ENCODE measurements around the gene GALNT15. TPM values are rescaled to one million over a fixed set of nuclear protein-coding genes. Genes with fewer than 3 reads are reported as not detected.

Gene GALNT15
- total RNA-seq, 2 experiments from 2014 or later: not detected

DNA sequence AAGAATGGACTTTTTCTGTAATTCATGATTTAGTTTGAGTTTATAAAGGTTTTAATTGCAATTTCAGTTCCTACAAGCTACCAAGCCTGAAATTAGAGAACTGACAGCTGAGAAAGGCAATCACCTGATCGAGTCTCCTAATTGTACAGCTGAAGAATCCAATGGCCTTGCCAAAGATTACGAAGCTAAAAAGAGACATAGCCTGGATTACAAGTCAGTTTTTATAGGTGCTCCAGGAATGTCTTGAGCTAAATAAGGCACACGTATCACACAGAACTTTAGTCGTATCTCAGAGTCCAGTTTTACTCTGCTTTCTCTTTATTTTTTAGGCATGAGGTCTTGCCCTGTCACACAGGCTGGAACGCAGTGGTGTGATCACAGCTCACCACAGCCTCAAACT lies 83.7 kb downstream of the GALNT15 start:
- ATAC-seq (no peak), DNase-seq (no peak)
- Mint-ChIP-seq H3K27ac (no peak overlapping the region), H3K9me3 (ENCODE audit: low read depth) (no peaks in the 10 kb centered on the region), H3K36me3 (peaks cover 17% of the 10 kb centered on the region), H3K4me1 (peaks cover 30% of the 10 kb centered on the region), H3K27me3 (no peaks in the 10 kb centered on the region), H3K4me3 (no peak overlapping the region)
- CTCF ChIA-PET: interaction anchor here (1.2 to 1.3 kb wide), 2 partner anchors 10 kb away, joined by 3 to 4 read pairs; no protein-coding TSS in a partner anchor

DNA sequence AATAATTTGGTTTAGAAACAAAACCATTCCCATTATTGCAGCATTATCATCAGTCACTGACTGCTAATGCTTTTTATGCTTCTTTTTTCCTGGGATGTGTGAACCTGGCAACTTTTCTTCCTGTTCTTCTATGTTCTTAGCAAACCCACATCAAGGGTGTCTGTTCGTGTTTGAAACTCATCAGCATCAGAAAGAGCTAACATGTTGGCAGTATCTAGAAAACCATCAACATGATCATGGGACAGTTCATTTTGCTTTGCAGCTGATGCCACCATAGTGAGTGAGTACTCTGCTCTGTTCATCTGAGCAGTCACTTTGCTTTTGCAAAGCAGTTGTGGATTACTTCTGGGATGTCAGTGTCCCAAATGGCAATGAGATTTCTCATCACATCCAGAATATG lies 84.4 kb downstream of the GALNT15 start:
- no peak overlapping the region for H3K4me3 Mint-ChIP-seq
- H3K9me3 Mint-ChIP-seq (ENCODE audit: low read depth): no peaks in the 10 kb centered on the region
- no peak overlapping the region for H3K27ac Mint-ChIP-seq
- ATAC-seq: no peak
- DNase-seq: no peak
- H3K27me3 Mint-ChIP-seq: no peaks in the 10 kb centered on the region
- H3K4me1 Mint-ChIP-seq: peaks cover 27% of the 10 kb centered on the region
- CTCF ChIA-PET: interaction anchor here (0.9 to 1.2 kb wide), 2 partner anchors 9 to 32 kb away, joined by 3 read pairs; no protein-coding TSS in a partner anchor
- peaks cover 16% of the 10 kb centered on the region for H3K36me3 Mint-ChIP-seq

DNA sequence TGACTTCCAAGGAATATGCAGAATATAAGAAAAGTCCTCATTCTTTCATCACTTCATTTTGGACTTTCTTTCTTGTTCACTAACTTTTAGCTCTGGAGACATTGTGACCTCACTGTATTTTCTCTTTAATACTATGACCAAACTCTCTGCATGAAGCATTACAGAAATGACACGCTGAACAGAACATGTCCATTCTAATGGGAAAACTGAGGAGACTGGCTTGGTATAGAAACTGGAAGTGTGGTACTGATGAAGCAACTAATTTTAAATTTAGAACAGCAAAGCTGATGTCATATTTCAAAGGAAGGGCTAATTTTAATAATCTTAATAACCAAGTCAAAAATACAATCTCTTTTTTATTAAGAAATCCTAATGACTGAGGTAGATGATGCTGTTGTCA lies 85.6 kb downstream of the GALNT15 start:
- Mint-ChIP-seq H3K36me3 (peaks cover 14% of the 10 kb centered on the region), H3K4me1 (peaks cover 19% of the 10 kb centered on the region), H3K27me3 (no peaks in the 10 kb centered on the region), H3K9me3 (ENCODE audit: low read depth) (no peaks in the 10 kb centered on the region), H3K4me3 (no peak overlapping the region), H3K27ac (no peak overlapping the region)
- CTCF ChIA-PET: no interaction called here
- DNase-seq: no peak
- ATAC-seq: no peak

DNA sequence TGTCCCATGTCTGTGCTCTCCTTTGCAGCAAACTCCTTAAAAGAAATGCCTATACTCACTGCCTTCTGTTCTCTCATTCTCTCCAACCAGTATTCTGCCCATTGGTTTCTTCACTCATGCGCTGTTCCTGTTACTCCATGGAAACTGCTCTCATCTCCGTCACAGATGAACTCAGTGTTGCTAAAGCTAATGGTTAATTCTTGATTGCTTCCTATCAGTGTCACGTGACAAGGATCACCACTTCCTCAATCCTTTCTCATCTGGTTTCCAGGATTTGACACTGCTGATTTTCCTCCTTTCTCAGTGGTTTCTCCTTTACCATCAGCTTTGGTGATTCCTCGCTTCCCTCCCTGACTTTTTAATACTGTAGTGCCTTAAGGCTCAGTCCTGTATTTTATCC lies 87.7 kb downstream of the GALNT15 start:
- Mint-ChIP-seq H3K27me3 (no peaks in the 10 kb centered on the region), H3K4me3 (no peak overlapping the region), H3K27ac (no peak overlapping the region), H3K36me3 (peaks cover 10% of the 10 kb centered on the region), H3K9me3 (ENCODE audit: low read depth) (no peaks in the 10 kb centered on the region), H3K4me1 (peaks cover 27% of the 10 kb centered on the region)
- DNase-seq (no peak), ATAC-seq (no peak)
- CTCF ChIA-PET: no interaction called here

DNA sequence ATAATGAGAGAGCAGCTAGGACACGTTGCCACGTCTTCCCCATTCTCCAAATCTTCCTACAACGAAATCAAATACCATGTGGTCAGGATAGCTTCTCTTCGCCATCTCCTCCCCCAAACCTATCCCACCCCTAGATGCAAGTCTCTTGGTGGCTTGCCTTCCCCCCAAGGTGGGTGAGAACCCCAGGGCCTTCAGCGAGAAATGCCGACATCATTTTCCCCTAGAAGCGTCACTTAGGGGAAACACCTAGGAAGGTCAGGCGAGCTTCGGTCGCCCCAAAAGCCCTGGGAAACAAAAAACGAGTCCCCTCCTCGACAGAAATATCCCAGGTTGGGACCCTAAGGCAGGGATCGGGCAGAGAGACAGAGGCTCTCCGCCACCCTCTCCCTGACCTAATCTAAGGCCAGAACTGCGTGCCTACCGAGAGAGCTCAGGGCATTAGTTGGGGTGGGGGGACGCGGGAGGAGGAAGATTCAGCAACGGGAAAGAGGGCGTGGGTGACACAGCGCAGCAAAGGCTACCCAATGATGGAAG lies 89.8 kb downstream of the GALNT15 start:
- Mint-ChIP-seq H3K27me3 (no peaks in the 10 kb centered on the region), H3K4me3 (peak overlapping the region; percentile 84), H3K9me3 (ENCODE audit: low read depth) (no peaks in the 10 kb centered on the region), H3K4me1 (peaks cover 37% of the 10 kb centered on the region), H3K36me3 (peaks cover 9% of the 10 kb centered on the region), H3K27ac (peak overlapping the region; percentile 97)
- DNase-seq: no peak
- CTCF ChIA-PET: interaction anchor here (0.7 to 7.7 kb wide), 21 partner anchors 9 to 1058 kb away, joined by 3 to 58 read pairs (median 4); partner anchors contain the start of gene CAPN7
- no peak for ATAC-seq

DNA sequence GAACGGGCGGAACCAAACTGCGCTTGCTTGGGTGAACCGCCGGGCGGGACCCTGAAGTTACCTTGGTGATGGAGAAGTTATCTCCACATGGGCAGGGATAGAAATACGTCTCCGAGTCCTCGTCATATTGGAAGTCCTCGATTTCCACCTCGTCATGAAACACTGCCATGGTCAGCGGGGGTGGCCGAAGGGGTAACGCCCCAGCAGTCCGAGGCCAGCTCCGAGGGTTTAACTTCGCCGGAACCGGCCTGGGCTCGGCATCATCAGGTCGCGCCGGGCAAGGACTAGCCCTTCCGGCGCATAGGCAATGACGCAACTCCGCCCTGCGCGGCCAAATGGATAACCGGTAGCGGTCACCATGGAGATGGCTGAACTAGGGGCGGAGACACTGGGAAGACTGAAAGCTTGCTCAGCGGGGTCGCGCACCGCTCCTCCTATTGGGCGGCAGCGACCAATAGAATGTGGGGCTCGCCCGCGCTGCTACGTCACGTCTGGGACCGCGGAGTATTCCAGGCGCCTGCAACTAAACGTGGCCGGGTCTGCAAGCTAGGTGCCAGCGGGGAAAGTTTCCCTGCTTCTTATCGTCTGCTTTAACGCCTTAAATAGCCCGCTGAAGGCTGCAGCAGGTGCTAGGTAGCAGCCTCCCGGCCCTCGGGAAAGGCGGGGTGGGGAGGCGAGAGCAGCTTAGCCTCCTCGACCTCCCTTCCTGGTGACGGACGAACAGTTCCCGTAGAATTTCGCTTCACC lies 90.4 kb downstream of the GALNT15 start, which contains the start of the genes DPH3 and OXNAD1:
DPH3 (minus strand) TSS at position 236 of the 747 bp plus-strand sequence; CDS start at position 169, 67 bp downstream.
OXNAD1 (plus strand) TSS at position 505 of the 747 bp plus-strand sequence. CDS start 5,741 bp downstream, outside the sequence.
- H3K27ac Mint-ChIP-seq: peak within 1 kb of the TSS; percentile 97
- H3K27me3 Mint-ChIP-seq: no peaks in the 10 kb centered on the region
- peaks cover 37% of the 10 kb centered on the region for H3K4me1 Mint-ChIP-seq
- peak within 1 kb of the TSS; percentile 84 for H3K4me3 Mint-ChIP-seq
- no peaks in the 10 kb centered on the region for H3K9me3 Mint-ChIP-seq (ENCODE audit: low read depth)
- peaks cover 10% of the 10 kb centered on the region for H3K36me3 Mint-ChIP-seq
- DNase-seq: peak; percentile 100
- ATAC-seq: peak; percentile 96
- CTCF ChIA-PET: interaction anchor here (0.7 to 7.7 kb wide), 26 partner anchors 10 to 1059 kb away, joined by 3 to 58 read pairs (median 4); partner anchors contain the start of gene CAPN7

DNA sequence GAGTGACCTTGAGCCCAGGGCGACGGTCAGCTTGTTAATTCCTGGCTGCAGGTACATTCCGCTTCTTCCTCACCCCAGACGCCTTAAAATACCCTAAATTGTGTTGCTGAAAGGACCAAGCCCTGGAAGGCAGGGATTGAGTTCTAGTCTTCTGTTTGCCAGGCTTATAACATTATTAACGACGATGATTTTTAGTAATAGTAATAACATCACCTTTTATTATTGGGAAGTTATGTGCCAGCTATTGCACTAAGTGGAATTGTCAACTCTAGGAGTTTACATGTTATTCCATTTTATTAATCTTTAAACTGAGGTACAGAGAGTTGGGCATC lies 90.9 kb downstream of the GALNT15 start:
- H3K4me3 Mint-ChIP-seq: peak overlapping the region; percentile 84
- peak overlapping the region; percentile 97 for H3K27ac Mint-ChIP-seq
- H3K27me3 Mint-ChIP-seq: no peaks in the 10 kb centered on the region
- CTCF ChIA-PET: interaction anchor here (0.6 to 7.7 kb wide), 23 partner anchors 10 to 997 kb away, joined by 3 to 58 read pairs (median 4); no protein-coding TSS in a partner anchor
- no peak for DNase-seq
- no peaks in the 10 kb centered on the region for H3K9me3 Mint-ChIP-seq (ENCODE audit: low read depth)
- ATAC-seq: no peak
- H3K4me1 Mint-ChIP-seq: peaks cover 41% of the 10 kb centered on the region
- H3K36me3 Mint-ChIP-seq: peaks cover 9% of the 10 kb centered on the region

DNA sequence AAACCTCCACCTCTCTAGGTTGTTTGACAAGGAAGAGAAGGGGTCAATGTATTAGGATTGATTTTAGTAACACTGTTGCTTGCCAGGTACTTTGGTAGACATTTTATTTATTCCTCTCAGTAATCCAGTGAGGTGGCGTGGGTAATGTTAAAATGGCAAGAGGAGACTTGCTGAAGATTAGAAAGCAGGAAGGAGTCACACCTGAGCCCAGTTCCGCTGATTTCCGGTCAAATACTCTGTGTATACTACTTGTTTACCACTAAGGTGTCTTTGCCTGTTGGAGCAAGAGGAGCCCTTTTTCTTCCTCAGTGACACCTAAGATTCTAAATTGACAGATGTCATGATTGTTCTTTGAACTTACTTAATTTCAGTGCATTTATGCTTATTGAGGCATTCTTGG lies 92.2 kb downstream of the GALNT15 start:
- CTCF ChIA-PET: interaction anchor here (1.5 to 7.7 kb wide), 8 partner anchors 14 to 284 kb away, joined by 4 to 58 read pairs (median 18); no protein-coding TSS in a partner anchor
- peak overlapping the region; percentile 18 for H3K27ac Mint-ChIP-seq
- H3K9me3 Mint-ChIP-seq (ENCODE audit: low read depth): no peaks in the 10 kb centered on the region
- H3K36me3 Mint-ChIP-seq: peaks cover 14% of the 10 kb centered on the region
- DNase-seq (no peak), ATAC-seq (no peak)
- H3K4me1 Mint-ChIP-seq: peaks cover 38% of the 10 kb centered on the region
- no peaks in the 10 kb centered on the region for H3K27me3 Mint-ChIP-seq
- H3K4me3 Mint-ChIP-seq: peak overlapping the region; percentile 21

DNA sequence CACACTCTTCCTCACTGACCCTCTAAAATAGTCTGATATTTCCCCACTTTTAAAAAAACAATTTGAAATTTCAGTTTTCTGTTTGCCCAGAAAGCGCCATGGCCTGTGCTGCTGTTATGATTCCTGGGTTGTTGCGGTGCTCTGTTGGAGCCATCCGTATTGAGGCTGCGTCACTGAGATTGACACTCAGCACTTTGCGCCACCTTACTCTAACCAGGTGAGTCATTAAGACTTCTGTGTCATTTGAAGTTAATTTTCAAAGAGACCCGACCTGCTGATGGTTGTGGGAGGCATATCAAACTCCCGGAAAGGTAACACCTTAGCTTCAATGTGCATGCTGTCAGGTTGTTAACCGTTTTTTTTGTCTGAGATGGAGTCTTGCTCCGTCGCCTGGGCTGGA lies 96.4 kb downstream of the GALNT15 start:
- Mint-ChIP-seq H3K4me3 (no peak overlapping the region), H3K27me3 (no peaks in the 10 kb centered on the region), H3K27ac (no peak overlapping the region), H3K4me1 (peaks cover 30% of the 10 kb centered on the region), H3K36me3 (peaks cover 20% of the 10 kb centered on the region), H3K9me3 (ENCODE audit: low read depth) (no peaks in the 10 kb centered on the region)
- CTCF ChIA-PET: interaction anchor here (1.8 to 7.7 kb wide), 2 partner anchors 48 to 276 kb away, joined by 5 to 58 read pairs; no protein-coding TSS in a partner anchor
- ATAC-seq (no peak), DNase-seq (no peak)

DNA sequence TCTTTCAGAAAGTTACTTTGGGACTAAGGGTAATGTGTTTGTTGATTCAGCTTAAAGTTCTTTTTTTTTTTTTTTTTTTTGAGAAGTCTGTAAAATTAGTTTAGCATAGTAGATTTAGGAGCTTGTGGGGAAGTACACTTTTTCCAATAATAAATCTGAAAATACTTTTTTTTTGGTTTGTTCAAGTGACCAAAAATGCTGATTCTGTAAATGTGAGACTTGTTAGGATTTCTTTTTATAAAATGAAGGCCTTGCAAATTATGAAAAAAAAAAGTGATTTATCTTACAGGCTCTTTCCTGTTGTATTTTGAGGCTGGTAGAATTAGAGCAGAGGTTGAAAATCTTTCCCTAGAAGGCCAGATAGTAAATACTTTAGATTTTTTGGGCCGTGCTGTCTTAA lies 98.1 kb downstream of the GALNT15 start:
- DNase-seq (no peak), ATAC-seq (no peak)
- Mint-ChIP-seq H3K27me3 (no peaks in the 10 kb centered on the region), H3K4me3 (no peak overlapping the region), H3K27ac (no peak overlapping the region), H3K9me3 (ENCODE audit: low read depth) (no peaks in the 10 kb centered on the region), H3K36me3 (peaks cover 23% of the 10 kb centered on the region), H3K4me1 (peaks cover 14% of the 10 kb centered on the region)
- CTCF ChIA-PET: interaction anchor here (0.7 to 1.8 kb wide), 5 partner anchors 11 to 275 kb away, joined by 3 to 5 read pairs (median 4); no protein-coding TSS in a partner anchor

DNA sequence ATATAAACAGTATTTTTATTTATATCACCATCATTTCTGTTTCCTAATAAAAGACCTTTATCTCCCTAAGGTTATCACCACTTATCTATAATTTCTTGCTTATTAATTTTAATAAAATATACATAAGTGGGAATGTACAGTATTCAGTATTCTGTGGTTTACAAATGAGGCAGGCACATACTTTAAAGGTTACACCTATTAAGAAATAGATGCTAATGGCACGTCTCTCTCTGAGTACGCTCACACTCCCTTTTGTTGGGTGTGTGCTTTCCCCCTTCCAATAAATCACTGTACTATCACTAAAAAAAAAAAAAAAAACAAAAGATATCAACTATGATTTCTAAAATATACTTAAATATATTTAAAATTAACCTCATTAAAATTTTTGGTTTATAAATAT lies 99.4 kb downstream of the GALNT15 start:
- Mint-ChIP-seq H3K36me3 (peaks cover 25% of the 10 kb centered on the region), H3K27ac (no peak overlapping the region)
- no peak for DNase-seq

DNA sequence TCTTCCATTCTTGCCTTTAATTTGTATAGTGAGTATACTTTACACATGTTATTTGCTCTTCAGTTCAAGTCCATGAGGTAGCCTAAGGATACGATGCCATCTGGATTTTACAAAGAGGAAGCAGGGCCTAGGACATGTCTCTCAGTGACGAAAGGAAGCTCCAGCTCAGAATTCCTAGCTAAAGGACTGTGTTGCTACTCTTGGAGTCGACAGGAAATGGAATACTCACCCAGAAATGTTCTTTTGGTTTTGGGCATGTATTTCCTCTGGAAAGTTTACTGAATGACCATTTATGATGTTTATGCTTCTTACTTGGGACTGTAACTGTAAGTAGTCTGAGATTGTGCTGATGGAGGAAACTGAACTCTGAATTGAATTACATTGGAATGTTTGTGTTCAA lies 103.0 kb downstream of the GALNT15 start:
- no peak for DNase-seq
- Mint-ChIP-seq H3K4me1 (no peaks in the 10 kb centered on the region), H3K27ac (no peak overlapping the region), H3K27me3 (no peaks in the 10 kb centered on the region), H3K4me3 (no peak overlapping the region), H3K36me3 (peaks cover 20% of the 10 kb centered on the region), H3K9me3 (ENCODE audit: low read depth) (no peaks in the 10 kb centered on the region)
- no peak for ATAC-seq
- CTCF ChIA-PET: interaction anchor here (0.7 to 2.4 kb wide), 5 partner anchors 13 to 42 kb away, joined by 3 to 9 read pairs (median 3); partner anchors contain the start of genes DPH3 and OXNAD1

More for the DNA sequence above, 99.4 kb downstream of the GALNT15 start:
- H3K27me3 Mint-ChIP-seq: no peaks in the 10 kb centered on the region
- ATAC-seq: no peak
- H3K4me1 Mint-ChIP-seq: peaks cover 7% of the 10 kb centered on the region
- H3K9me3 Mint-ChIP-seq (ENCODE audit: low read depth): no peaks in the 10 kb centered on the region
- CTCF ChIA-PET: interaction anchor here (0.9 to 1.0 kb wide), 3 partner anchors 26 to 45 kb away, joined by 3 read pairs; no protein-coding TSS in a partner anchor
- no peak overlapping the region for H3K4me3 Mint-ChIP-seq

DNA sequence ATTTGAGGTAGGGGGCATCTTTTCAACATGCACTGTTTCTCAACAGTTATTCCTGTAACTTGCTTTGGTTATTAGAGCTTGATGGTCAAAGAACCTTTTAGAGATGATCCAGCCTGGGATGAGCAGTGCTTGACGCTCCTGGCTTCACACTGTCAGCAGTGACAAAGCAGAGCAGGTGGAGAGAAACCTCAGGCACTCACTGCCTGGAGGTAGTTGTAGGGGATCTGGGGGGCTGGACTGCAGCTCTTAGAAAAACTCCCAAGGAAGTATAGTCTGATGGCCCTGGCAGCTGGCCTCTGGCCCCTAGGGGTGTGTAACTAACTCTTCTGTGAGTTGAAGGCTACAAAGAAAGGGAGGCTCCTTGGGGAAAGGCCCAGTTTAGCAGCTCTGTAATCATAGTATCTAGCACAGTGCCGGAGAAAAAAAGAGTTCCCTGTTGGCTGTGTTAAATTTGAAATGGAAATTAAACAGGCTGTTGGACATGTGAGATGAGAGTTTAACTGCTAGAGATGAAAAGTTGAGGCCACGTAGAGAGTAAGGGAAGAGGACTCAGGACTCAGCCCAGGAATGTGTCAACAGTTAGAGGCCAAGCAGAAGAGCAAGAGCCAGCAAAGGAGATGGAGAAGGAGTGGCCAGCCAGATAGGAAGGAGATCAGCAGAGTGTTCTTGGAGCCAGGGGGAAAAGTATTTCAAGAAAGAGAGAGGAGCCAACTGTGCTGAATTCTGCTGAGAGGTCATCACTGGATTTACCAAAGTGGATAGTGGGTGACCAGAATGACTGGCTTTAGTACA lies 104.7 kb downstream of the GALNT15 start:
- no peak for DNase-seq
- no peaks in the 10 kb centered on the region for H3K9me3 Mint-ChIP-seq (ENCODE audit: low read depth)
- CTCF ChIA-PET: interaction anchor here (1.5 to 2.8 kb wide), 3 partner anchors 11 to 41 kb away, joined by 3 to 23 read pairs (median 9); partner anchors contain the start of genes DPH3 and OXNAD1
- peaks cover 31% of the 10 kb centered on the region for H3K36me3 Mint-ChIP-seq
- H3K27me3 Mint-ChIP-seq: no peaks in the 10 kb centered on the region
- H3K4me1 Mint-ChIP-seq: no peaks in the 10 kb centered on the region
- H3K27ac Mint-ChIP-seq: no peak overlapping the region
- ATAC-seq: no peak
- H3K4me3 Mint-ChIP-seq: no peak overlapping the region

Measured in activated CD8-positive, alpha-beta memory T cell treated with anti-CD3 and anti-CD28 coated beads, Interleukin-2, amount 10 ng/mL, durations not matched to agents 7 days and 5 days (primary cell).